ENCODE data around the gene HMOX1. TPM values are rescaled to one million over a fixed set of nuclear protein-coding genes. Genes with fewer than 3 reads are reported as not detected.
"Not testable (repeated sequence)": the region's sequence is repeated elsewhere in the genome, so short reads cannot be mapped to it uniquely, and the experiment has no call there.

HMOX1 gene
- total RNA-seq, 2 donors from 2014 or later: 13.6 to 16.0 TPM

DNA sequence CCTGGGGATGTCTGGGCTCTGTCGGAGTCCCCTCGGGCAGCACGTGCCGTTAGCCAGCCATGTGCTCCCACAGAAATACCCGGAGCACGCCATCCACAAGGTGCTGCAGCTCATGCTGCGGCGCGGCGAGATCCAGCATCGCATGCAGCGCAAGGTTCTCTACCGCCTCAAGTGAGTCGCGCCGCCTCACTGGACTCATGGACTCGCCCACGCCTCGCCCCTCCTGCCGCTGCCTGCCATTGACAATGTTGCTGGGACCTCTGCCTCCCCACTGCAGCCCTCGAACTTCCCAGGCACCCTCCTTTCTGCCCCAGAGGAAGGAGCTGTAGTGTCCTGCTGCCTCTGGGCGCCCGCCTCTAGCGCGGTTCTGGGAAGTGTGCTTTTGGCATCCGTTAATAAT lies 43.2 kb downstream of the HMOX1 start:
- DNase-seq (no peak), ATAC-seq (no peak)
- intact Hi-C loops (cut with DNase I): no loop called here

DNA sequence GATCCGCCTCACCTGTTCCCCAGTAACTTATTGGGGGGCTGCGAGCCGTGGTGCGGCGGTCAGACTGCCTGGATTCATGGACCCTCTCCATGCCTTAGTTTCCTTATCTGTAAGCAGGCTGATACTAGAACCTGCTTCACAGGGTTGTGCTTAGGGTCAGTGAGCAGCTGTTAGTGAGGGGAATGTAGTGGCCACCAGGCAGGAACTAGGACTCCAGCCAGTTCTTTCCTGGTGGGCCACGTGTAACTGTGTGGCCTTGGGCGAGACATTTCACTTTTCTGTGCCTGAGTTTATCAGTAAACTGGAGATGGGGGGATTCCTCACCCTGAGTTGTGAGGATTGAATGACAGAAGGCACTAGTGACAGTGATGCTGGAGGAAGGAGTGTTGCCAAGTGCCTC lies 43.9 kb downstream of the HMOX1 start:
- ATAC-seq (no peak), DNase-seq (no peak)
- intact Hi-C loops (cut with DNase I): no loop called here

DNA sequence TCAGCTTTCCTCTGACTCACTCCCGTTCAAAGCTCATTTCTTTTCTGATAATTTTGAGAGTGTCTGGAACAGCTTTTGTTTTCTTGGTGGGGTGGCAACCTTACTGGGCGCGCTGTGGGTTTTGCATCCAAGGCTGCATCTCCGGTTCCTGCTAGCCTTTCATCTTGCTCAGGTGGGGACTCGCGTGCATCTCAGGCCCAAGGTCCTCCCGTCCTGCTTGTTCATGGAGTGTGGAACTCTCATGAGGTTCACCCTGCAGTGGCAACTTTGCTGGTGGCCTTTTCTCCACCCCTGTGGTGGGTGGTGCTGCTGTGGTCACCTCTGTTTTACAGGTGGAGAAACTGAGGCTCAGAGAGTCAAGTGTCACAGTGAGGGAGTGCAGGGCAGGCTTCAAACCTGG lies 44.6 kb downstream of the HMOX1 start:
- ATAC-seq: no peak
- intact Hi-C loops (cut with DNase I): no loop called here
- DNase-seq: no peak

DNA sequence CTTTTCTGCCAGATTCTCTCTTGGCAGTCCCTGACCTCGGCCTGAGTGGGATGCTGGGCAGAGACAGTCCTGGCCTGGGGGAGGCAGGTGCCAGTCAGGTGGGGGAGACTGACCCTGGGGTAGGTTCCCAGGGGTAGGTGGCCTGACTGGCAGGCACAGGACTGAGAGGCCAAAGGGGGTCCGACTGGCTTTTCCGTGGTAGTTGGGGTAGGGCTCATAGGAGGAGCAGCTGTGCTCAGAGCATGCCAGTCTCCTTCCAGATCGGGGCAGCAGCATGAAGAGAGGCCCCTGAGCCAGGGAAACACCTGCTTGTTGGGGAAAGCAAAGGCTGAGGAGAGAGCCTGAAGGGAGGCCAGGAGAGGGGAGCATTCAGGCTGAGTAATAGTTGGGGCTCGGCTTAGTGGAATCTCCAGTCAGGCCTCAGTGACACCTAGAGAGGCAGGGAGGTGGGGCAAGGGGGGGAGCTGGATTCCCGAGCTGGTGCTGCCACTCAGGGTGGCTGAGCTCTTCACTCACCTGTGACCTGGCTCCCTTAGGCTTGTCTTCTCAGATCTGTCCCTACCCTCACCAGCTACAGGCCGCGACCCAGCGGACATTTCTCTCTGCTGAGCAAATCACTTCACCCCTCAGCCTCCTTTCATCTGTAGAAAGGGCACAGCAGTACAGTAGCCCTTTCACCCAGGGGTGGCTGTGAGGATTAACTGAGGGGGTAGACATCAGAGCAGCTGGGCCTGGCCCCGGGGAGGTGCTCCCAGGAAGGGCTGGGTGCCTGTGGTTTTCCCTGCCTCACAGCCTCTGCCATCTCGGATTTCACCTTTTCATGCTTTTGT lies 45.3 kb downstream of the HMOX1 start:
- intact Hi-C loops (cut with DNase I): no loop called here
- ATAC-seq: no peak
- DNase-seq: no peak

DNA sequence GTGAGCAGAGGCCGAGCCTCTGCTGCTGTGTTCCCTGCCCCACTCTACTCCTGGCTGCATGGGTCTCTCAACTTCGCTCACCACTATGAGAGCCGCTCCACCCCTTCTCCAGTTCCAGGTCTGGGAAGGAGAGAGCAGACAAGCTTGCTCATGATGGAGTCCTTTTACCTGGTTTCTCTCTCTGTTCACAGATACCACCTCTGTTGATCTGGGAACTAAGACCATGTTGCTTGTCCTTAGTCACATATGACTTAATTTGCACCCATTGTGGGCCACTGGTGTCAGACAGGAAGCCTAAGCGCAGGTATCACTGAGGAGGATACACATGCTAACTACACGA lies 45.9 kb downstream of the HMOX1 start:
- no peak for DNase-seq
- intact Hi-C loops (cut with DNase I): no loop called here
- ATAC-seq: no peak

DNA sequence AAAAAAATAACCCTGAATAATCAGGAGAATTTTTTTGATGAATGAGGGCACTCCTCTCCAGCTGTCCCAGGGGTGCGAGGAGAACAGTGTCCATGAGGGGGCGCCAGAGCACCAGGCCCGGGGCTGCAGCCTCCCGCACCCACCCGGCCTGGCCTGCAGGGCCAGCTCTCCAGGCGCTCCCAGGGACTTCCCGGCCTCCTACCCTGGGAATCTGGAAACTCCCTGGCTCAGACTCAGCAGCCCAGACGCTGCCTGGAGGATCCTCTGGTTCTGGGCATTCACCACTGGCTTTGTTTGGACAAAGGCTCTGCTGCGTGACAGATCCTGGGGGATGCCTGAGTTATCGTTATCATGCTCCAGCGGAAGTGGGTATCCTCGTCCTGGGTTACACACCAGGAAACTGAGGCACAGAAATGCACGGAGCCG lies 50.0 kb downstream of the HMOX1 start:
- DNase-seq (peak; percentile 91), ATAC-seq (peak; percentile 97 to 98)
- intact Hi-C loops (cut with DNase I): loop anchor here (1.0 to 10.0 kb wide), 3 partner anchors 151 to 694 kb away; no protein-coding TSS in a partner anchor

DNA sequence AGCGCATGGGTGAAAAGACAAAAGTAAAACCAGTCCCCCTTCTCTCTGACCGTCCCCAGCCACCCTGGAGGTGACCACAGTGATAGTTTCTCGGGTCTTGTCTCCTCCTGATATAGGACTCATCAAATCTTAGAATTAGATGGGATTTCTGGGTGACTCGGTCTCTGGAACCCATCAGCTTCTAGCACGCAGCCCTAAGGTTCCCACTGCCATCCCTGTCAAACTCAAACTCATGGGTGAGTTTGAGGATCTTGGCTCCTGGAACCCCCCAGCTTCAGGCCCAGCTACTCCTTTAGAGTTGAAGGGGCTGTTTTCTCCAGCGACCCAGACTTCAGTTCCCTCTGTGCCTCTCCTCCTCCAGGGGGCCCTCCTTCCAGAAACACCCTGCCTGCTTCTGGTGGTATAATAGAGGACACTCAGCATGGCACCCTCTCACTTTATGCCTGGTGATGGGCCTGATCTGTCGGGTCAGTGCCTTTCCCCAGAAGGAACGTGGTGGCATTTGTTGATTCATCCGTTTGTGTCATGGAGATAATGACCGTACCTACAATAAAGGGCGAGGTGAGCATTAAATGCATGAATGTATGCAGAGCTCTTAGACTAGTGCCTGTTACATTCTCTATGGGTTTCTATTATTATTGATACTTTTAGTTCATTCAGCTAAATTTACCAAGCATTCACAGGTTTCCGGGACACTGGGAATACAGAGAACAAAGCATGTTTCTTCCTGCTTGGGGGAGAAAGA lies 50.8 kb downstream of the HMOX1 start:
- DNase-seq (no peak), ATAC-seq (no peak)
- intact Hi-C loops (cut with DNase I): loop anchor here (1.0 to 10.0 kb wide), 3 partner anchors 151 to 693 kb away; no protein-coding TSS in a partner anchor

DNA sequence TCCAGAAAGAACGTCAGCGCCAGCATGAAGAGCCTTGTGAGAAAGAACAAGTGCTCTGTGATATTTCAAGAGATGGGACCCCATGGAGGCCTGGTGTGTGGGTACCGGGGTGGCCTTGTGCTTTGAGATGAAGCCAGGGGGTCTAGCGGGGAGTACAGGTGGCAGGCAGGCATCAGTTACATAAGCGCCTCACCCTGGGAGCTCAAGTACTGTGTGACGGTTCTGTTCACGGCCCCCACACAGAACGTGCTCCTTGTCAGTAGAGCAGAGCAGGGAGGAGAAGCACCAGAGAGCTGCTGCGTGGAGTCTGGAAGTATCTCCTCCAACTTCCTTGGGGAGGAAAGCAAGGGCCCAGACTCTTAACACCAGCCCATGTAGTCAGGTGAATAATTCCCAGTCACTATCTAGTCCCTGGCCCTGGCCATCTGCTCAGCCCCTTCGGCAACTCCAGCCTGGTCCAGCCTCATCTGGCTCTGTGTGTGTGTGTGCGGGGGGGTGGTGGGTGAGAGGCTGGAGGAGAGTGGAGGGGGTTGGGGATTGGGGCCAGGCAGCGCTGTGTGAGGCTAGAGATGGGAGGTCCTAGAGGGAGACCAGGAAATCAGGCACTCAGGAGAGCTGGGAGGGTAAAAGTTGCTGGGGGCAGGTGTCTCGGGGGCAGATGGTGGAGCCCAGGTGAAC lies 51.5 kb downstream of the HMOX1 start:
- DNase-seq: no peak
- intact Hi-C loops (cut with DNase I): loop anchor here in 1 of 2 donors (5.0 to 10.0 kb wide), 2 partner anchors 150 to 692 kb away; no protein-coding TSS in a partner anchor
- no peak for ATAC-seq

DNA sequence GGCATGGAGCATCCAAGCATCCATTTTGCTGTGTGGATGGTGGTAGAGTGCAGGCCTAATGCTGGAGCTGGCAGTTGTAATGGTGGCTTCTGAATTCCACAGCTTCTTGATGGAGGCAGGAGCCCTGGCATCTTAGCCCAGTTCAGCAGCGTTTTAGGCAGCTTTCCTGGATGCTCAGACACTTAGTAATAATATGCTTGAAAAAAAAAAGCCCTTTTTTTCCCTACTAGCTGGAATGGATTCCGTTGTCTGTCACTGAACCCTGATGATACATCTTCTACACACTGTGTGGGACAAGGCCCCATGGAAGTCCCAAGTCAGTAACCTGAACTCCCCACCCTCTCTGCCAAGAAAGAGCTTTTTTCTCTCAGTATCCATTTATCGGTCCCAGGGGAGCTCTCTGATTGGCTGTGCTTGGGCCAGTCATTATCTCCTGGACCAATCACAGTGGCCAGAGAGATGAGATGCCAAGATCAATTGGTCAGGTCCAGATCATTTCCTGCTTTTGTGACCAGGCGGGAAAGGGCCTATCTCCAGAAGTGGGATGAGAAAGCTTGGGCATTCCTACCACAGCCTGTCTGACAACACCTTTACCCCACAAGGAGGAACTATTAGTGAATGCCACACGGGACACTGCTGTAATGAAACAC lies 53.3 kb downstream of the HMOX1 start:
- ATAC-seq (no peak), DNase-seq (no peak)
- intact Hi-C loops (cut with DNase I): loop anchor here in 1 of 2 donors (5.0 to 10.0 kb wide), 2 partner anchors 148 to 691 kb away; no protein-coding TSS in a partner anchor

DNA sequence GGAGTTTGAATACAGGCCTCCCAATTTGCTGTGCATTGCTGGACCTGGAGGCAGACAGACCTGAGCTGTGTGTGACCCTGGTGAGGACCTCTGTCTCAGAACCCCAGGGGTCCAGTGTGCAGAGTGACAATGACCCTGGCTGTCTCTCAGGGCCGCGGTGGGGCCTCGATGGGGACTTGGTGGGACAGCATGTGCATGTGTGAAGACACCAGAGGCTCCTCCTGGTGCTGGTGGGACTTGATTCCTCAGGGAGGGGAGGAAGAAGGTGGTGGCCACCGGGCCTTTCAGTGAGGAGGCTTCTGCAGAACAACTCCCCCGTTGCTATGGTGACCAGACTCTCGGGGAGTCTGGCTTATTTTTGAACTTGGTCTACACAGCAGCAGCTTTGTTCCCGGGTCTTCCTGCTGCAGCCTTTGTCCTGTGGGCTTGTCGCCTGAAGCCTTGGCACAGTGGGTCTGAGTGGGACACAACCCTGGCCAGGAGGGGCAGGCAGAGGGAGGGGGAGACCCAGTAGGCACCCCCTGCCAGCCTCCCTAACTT lies 54.4 kb downstream of the HMOX1 start:
- intact Hi-C loops (cut with DNase I): loop anchor here in 1 of 2 donors (10.0 kb wide), 1 partner anchor 690 kb away; no protein-coding TSS in a partner anchor
- DNase-seq (no peak), ATAC-seq (no peak)

DNA sequence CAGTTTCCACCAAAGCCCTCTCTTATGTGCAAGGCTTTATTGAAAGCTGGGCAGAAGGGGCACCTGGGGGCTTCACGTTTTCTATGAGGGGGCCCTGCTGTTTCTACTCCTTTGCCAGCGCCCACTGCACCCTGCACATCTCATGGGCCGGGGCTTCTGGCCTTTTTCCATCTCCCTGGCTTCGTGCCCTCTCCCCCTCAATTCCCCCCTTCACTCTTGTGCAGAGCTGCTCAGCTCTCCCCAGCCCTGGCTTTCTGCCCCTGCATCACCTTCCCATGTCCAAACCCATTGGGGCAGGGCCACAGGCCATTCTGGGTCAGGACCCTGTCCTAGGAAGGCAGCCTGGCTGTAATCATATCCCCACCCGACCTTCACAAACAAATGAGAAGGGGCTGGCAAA lies 55.5 kb downstream of the HMOX1 start:
- ATAC-seq (no peak), DNase-seq (no peak)
- intact Hi-C loops (cut with DNase I): loop anchor here in 1 of 2 donors (10.0 kb wide), 1 partner anchor 688 kb away; no protein-coding TSS in a partner anchor

DNA sequence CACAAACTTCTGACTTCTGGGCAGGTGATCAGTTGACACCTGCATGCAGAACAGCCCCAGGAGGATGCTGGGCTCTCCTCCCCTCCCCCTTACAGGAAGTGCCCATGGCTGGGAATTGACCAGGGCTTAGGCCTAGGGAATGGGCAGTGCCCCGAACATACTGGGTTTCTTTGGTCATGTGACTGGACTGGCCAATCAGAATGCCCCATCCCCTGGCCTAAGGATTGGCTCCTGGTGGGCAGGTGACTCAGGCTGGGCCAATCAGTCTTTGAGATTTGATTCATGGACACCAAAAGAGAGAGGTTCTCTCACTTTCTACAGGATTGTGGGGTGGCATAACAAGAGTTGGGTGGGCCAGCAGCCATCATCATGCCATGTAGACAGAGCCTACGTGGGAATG lies 56.2 kb downstream of the HMOX1 start:
- ATAC-seq (no peak), DNase-seq (no peak)
- intact Hi-C loops (cut with DNase I): loop anchor here in 1 of 2 donors (10.0 kb wide), 1 partner anchor 688 kb away; no protein-coding TSS in a partner anchor

DNA sequence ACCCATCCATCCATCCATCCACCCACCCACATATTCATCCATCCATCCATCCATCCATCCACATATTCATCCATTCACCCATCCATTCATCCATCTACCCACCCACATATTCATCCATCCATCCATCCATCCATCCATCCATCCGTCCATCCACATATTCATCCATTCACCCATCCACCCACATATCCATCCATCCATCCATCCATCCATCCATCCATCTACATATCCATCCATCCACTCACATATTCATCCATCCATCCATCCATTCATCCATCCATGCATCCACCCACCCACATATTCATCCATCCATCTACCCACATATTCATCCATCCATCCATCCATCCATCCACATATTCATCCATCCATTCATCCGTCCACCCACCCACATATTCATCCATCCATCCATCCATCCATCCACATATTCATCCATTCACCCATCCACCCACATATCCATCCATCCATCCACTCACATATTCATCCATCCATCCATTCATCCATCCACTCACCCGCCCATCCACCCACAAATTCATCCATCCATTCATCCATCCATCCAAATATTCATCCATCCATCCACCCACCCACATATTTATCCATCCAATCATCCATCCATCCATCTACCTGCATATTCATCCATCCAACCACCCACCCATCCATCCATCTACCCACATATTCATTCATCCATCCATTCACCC lies 57.9 kb downstream of the HMOX1 start:
- intact Hi-C loops (cut with DNase I): loop anchor here in 1 of 2 donors (10.0 kb wide), 1 partner anchor 686 kb away; no protein-coding TSS in a partner anchor
- DNase-seq, ATAC-seq: not testable (repeated sequence)

DNA sequence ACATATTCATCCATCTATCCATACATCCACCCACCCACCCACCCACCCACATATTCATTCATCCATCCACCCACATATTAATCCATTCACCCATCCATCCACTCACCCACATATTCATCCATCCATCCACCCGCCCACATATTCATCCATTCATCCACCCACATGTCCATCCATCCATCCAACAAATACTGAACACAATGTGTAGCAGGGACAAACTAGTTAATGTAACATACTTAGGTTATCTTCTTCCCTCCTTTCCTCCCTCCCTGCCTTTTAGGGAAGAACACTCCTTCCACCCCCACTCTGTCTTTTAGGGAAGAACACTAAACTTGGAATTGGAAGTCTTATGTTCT lies 58.4 kb downstream of the HMOX1 start:
- intact Hi-C loops (cut with DNase I): loop anchor here in 1 of 2 donors (10.0 kb wide), 1 partner anchor 685 kb away; no protein-coding TSS in a partner anchor
- DNase-seq: no peak
- ATAC-seq: no peak

DNA sequence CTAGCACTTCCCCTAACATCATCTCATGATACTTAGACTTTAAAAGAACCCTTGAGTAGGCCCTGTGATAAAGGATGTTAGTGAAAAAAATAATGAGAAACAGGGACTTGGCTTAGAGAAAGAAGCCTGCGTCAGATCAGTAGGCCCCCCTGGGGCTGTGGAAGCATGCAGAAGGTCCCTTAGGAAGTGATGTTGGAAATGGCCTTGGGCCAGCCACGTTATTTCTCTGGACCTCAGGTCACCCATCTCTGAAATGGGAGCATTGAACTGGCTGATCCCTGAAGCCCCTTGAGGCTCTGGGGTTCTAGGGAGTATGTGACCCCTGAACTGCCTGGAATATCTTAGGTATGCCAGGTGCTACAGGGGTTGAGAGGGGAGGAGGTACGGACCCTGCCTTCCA lies 59.2 kb downstream of the HMOX1 start:
- intact Hi-C loops (cut with DNase I): no loop called here
- DNase-seq: no peak
- ATAC-seq: peak in 1 of 2 donors; percentile 30

DNA sequence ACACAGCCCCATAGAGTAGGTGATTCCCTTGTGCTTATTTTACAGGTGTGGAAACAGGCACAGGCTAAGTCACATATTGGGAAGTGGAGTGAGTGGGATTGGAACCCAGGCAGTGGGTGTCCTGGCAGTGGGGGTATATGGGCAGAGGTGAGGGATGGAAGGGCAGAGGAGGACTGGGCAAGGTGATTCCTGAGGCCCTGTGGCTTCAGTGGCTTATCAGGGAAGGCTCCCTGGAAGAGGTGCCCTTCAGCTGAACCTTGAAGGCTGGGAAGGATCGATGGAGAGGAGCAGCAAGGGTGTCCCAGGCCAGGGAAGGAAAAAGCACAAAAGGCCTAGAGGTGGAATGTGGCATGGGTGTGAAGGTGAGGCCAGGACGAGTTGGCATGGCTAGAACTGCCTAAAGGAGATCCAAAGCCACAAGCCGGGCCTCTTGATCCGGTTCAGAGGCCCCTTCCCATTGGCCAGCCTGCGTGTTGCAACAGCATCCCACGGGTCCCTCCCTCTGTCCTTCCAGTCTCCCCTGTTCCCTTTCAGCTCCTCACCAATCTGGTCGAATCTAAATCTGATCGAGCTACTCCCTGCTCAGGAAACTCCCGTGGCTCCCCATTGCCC lies 60.7 kb downstream of the HMOX1 start:
- intact Hi-C loops (cut with DNase I): no loop called here
- no peak for ATAC-seq
- DNase-seq: no peak

DNA sequence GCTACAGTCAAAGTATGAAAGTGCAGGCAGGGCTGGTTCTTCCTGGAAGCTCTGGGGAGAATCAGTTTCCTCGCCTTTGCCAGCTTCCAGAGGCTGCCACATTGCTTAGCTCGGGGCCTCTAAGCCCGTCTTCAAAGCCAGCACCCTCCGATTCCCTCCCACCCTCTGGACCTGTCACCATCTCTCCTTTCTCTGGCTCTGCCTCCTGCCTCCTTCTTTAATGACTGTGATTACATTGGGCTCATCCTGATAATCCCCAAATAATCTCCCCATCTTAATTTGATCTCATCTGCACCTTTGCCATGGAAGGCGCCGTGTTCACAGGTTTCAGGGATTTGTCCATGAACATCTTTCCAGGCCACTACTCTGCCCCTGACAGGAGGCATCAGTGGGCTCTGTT lies 61.6 kb downstream of the HMOX1 start:
- DNase-seq (no peak), ATAC-seq (no peak)
- intact Hi-C loops (cut with DNase I): no loop called here

DNA sequence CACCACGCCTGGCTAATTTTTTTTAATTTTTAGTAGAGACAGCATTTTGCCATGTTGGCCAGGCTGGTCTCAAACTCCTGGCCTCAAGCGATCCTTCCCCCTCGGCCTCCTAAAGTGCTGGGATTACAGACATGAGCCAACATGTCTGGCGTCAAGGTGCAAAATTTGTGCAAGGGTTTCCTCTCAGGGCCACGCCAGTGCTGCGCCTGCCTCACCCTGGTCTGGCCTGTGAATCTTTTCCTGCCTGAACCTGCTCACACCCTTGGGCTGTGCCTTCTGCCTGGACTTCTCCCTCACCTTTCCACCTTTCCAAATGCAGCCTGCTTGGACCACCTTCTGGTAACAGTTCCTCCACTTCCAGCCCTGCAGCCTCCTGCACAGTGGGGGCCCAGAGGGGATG lies 62.4 kb downstream of the HMOX1 start:
- no peak for ATAC-seq
- intact Hi-C loops (cut with DNase I): no loop called here
- no peak for DNase-seq
